ENCODE measurements around the gene SNRNP70.

The SNRNP70 gene

GRCh38 chr19:49148044-49148682, 62.9 kb downstream of the SNRNP70 start:
- no peak for DNase-seq (ENCODE audit: low read depth, low spot score)
- no peaks in the 10 kb centered on the region for H3K9me3 ChIP-seq (ENCODE audit: control insufficient read depth, insufficient read depth, low read length)
- H3K27ac ChIP-seq (ENCODE audit: low read length), result no peak overlapping the region
- H3K4me3 ChIP-seq (ENCODE audit: low read length), result peak overlapping the region; percentile 61; the same call in 1 of the 2 replicates
- no CpG with 5 or more reads among the region's 11 CpGs for WGBS (ENCODE audit: insufficient coverage, insufficient read length)
- no peaks in the 10 kb centered on the region for H3K27me3 ChIP-seq (ENCODE audit: control insufficient read depth, insufficient read depth, low read length)
- no peaks in the 10 kb centered on the region for H3K36me3 ChIP-seq (ENCODE audit: control insufficient read depth, insufficient read depth, low read length)
- H3K4me1 ChIP-seq (ENCODE audit: control insufficient read depth, insufficient read depth, low read length), result peaks cover 3% of the 10 kb centered on the region; the same call in 1 of the 2 replicates

- H3K9me3 ChIP-seq (ENCODE audit: control insufficient read depth, insufficient read depth, low read length), result no peaks in the 10 kb centered on the region
- peak overlapping the region; percentile 67; the same call in 1 of the 2 replicates for H3K4me3 ChIP-seq (ENCODE audit: low read length)
- H3K27me3 ChIP-seq (ENCODE audit: control insufficient read depth, insufficient read depth, low read length), result no peaks in the 10 kb centered on the region
- peaks cover 3% of the 10 kb centered on the region for H3K4me1 ChIP-seq (ENCODE audit: control insufficient read depth, insufficient read depth, low read length)
- no peaks in the 10 kb centered on the region for H3K36me3 ChIP-seq (ENCODE audit: control insufficient read depth, insufficient read depth, low read length)
- no peak for DNase-seq (ENCODE audit: low read depth, low spot score)
- no peak overlapping the region for H3K27ac ChIP-seq (ENCODE audit: low read length)
- WGBS (ENCODE audit: insufficient coverage, insufficient read length), result no CpG with 5 or more reads among the region's 49 CpGs
Measured at GRCh38 chr19:49148784-49149651, 63.8 kb downstream of the SNRNP70 start.

GRCh38 chr19:49149652-49150105, 64.4 kb downstream of the SNRNP70 start:
- WGBS (ENCODE audit: insufficient coverage, insufficient read length), result no CpG with 5 or more reads among the region's 23 CpGs
- Histone ChIP-seq H3K27me3 (ENCODE audit: control insufficient read depth, insufficient read depth, low read length) (no peaks in the 10 kb centered on the region), H3K4me3 (ENCODE audit: low read length) (peak overlapping the region; percentile 67), H3K36me3 (ENCODE audit: control insufficient read depth, insufficient read depth, low read length) (no peaks in the 10 kb centered on the region), H3K4me1 (ENCODE audit: control insufficient read depth, insufficient read depth, low read length) (peaks cover 3% of the 10 kb centered on the region), H3K27ac (ENCODE audit: low read length) (no peak overlapping the region), H3K9me3 (ENCODE audit: control insufficient read depth, insufficient read depth, low read length) (no peaks in the 10 kb centered on the region)
- DNase-seq (ENCODE audit: low read depth, low spot score), result no peak

GRCh38 chr19:49150106-49150943, 65.1 kb downstream of the SNRNP70 start:
- WGBS (ENCODE audit: insufficient coverage, insufficient read length), result no CpG with 5 or more reads among the region's 75 CpGs
- peak overlapping the region; percentile 67 for H3K4me3 ChIP-seq (ENCODE audit: low read length)
- no peak overlapping the region for H3K27ac ChIP-seq (ENCODE audit: low read length)
- H3K36me3 ChIP-seq (ENCODE audit: control insufficient read depth, insufficient read depth, low read length), result no peaks in the 10 kb centered on the region
- no peaks in the 10 kb centered on the region for H3K27me3 ChIP-seq (ENCODE audit: control insufficient read depth, insufficient read depth, low read length)
- no peak for DNase-seq (ENCODE audit: low read depth, low spot score)
- H3K4me1 ChIP-seq (ENCODE audit: control insufficient read depth, insufficient read depth, low read length), result peaks cover 5% of the 10 kb centered on the region
- no peaks in the 10 kb centered on the region for H3K9me3 ChIP-seq (ENCODE audit: control insufficient read depth, insufficient read depth, low read length)

GRCh38 chr19:49150944-49151243, 65.6 kb downstream of the SNRNP70 start:
- Histone ChIP-seq H3K4me3 (ENCODE audit: low read length) (peak overlapping the region; percentile 67; the same call in 1 of the 2 replicates), H3K27ac (ENCODE audit: low read length) (no peak overlapping the region), H3K9me3 (ENCODE audit: control insufficient read depth, insufficient read depth, low read length) (no peaks in the 10 kb centered on the region), H3K4me1 (ENCODE audit: control insufficient read depth, insufficient read depth, low read length) (peaks cover 8% of the 10 kb centered on the region), H3K36me3 (ENCODE audit: control insufficient read depth, insufficient read depth, low read length) (no peaks in the 10 kb centered on the region), H3K27me3 (ENCODE audit: control insufficient read depth, insufficient read depth, low read length) (no peaks in the 10 kb centered on the region)
- no peak for DNase-seq (ENCODE audit: low read depth, low spot score)
- WGBS (ENCODE audit: insufficient coverage, insufficient read length), result no CpG with 5 or more reads among the region's 16 CpGs

- WGBS (ENCODE audit: insufficient coverage, insufficient read length), result no CpG with 5 or more reads among the region's 45 CpGs
- no peak for DNase-seq (ENCODE audit: low read depth, low spot score)
- H3K4me3 ChIP-seq (ENCODE audit: low read length), result peak overlapping the region; percentile 67; the same call in 1 of the 2 replicates
- H3K27me3 ChIP-seq (ENCODE audit: control insufficient read depth, insufficient read depth, low read length), result no peaks in the 10 kb centered on the region
- no peak overlapping the region for H3K27ac ChIP-seq (ENCODE audit: low read length)
- no peaks in the 10 kb centered on the region for H3K9me3 ChIP-seq (ENCODE audit: control insufficient read depth, insufficient read depth, low read length)
- peaks cover 10% of the 10 kb centered on the region for H3K4me1 ChIP-seq (ENCODE audit: control insufficient read depth, insufficient read depth, low read length)
- H3K36me3 ChIP-seq (ENCODE audit: control insufficient read depth, insufficient read depth, low read length), result no peaks in the 10 kb centered on the region
Measured at GRCh38 chr19:49151267-49152118, 66.2 kb downstream of the SNRNP70 start.

- no peaks in the 10 kb centered on the region for H3K36me3 ChIP-seq (ENCODE audit: control insufficient read depth, insufficient read depth, low read length)
- H3K4me1 ChIP-seq (ENCODE audit: control insufficient read depth, insufficient read depth, low read length), result peaks cover 10% of the 10 kb centered on the region
- H3K9me3 ChIP-seq (ENCODE audit: control insufficient read depth, insufficient read depth, low read length), result no peaks in the 10 kb centered on the region
- H3K27me3 ChIP-seq (ENCODE audit: control insufficient read depth, insufficient read depth, low read length), result no peaks in the 10 kb centered on the region
- no peak overlapping the region for H3K4me3 ChIP-seq (ENCODE audit: low read length)
- DNase-seq (ENCODE audit: low read depth, low spot score), result no peak
- WGBS (ENCODE audit: insufficient coverage, insufficient read length), result no CpG with 5 or more reads among the region's 10 CpGs
- no peak overlapping the region for H3K27ac ChIP-seq (ENCODE audit: low read length)
Measured at GRCh38 chr19:49152119-49152550, 66.9 kb downstream of the SNRNP70 start.

- H3K36me3 ChIP-seq (ENCODE audit: control insufficient read depth, insufficient read depth, low read length), result no peaks in the 10 kb centered on the region
- no CpG with 5 or more reads among the region's 10 CpGs for WGBS (ENCODE audit: insufficient coverage, insufficient read length)
- H3K4me1 ChIP-seq (ENCODE audit: control insufficient read depth, insufficient read depth, low read length), result peaks cover 11% of the 10 kb centered on the region
- H3K4me3 ChIP-seq (ENCODE audit: low read length), result no peak overlapping the region
- no peak overlapping the region for H3K27ac ChIP-seq (ENCODE audit: low read length)
- DNase-seq (ENCODE audit: low read depth, low spot score), result no peak
- no peaks in the 10 kb centered on the region for H3K27me3 ChIP-seq (ENCODE audit: control insufficient read depth, insufficient read depth, low read length)
- no peaks in the 10 kb centered on the region for H3K9me3 ChIP-seq (ENCODE audit: control insufficient read depth, insufficient read depth, low read length)
Measured at GRCh38 chr19:49153167-49153809, 68.0 kb downstream of the SNRNP70 start.

- WGBS (ENCODE audit: insufficient coverage, insufficient read length), result no CpG with 5 or more reads among the region's 6 CpGs
- H3K4me3 ChIP-seq (ENCODE audit: low read length), result no peak overlapping the region
- no peaks in the 10 kb centered on the region for H3K9me3 ChIP-seq (ENCODE audit: control insufficient read depth, insufficient read depth, low read length)
- H3K36me3 ChIP-seq (ENCODE audit: control insufficient read depth, insufficient read depth, low read length), result no peaks in the 10 kb centered on the region
- H3K27me3 ChIP-seq (ENCODE audit: control insufficient read depth, insufficient read depth, low read length), result no peaks in the 10 kb centered on the region
- no peak for DNase-seq (ENCODE audit: low read depth, low spot score)
- no peak overlapping the region for H3K27ac ChIP-seq (ENCODE audit: low read length)
- peaks cover 11% of the 10 kb centered on the region for H3K4me1 ChIP-seq (ENCODE audit: control insufficient read depth, insufficient read depth, low read length)
Measured at GRCh38 chr19:49154279-49154678, 69.0 kb downstream of the SNRNP70 start.

All from iPS DF 6.9 (cell line).